ENCODE results near the gene TEAD3. TPM values are rescaled to one million over a fixed set of nuclear protein-coding genes. Genes with fewer than 3 reads are reported as not detected.

The TEAD3 gene
- total RNA-seq, 1 experiment from 2014 or later, result 12.3 TPM

Other genes with a start within 250 kb of the TEAD3 start
- gene ZNF76, start 237.3 kb downstream of the TEAD3 start, total RNA-seq (2014; rRNA removed; shearing (Covaris generic)), result 12.8 and 14.1 TPM in 2 replicates
- not detected in 2 replicates for gene DEF6, start 199.3 kb downstream of the TEAD3 start, total RNA-seq (2014; rRNA removed; shearing (Covaris generic))
- gene PPARD, start 154.5 kb downstream of the TEAD3 start, total RNA-seq (2014; rRNA removed; shearing (Covaris generic)), result 6.0 and 7.2 TPM in 2 replicates
- gene FANCE, start 44.7 kb downstream of the TEAD3 start, total RNA-seq (2014; rRNA removed; shearing (Covaris generic)), result 11.4 and 13.9 TPM in 2 replicates
- 1,014 and 1,151 TPM in 2 replicates for gene RPL10A, start 28.7 kb downstream of the TEAD3 start, total RNA-seq (2014; rRNA removed; shearing (Covaris generic))
- gene TULP1, start 15.8 kb upstream of the TEAD3 start, total RNA-seq (2014; rRNA removed; shearing (Covaris generic)), result not detected in 2 replicates
- gene FKBP5, start 191.8 kb upstream of the TEAD3 start, total RNA-seq (2014; rRNA removed; shearing (Covaris generic)), result 8.3 TPM in 2 replicates
- gene ARMC12, start 240.0 kb upstream of the TEAD3 start, total RNA-seq (2014; rRNA removed; shearing (Covaris generic)), result 0.24 and 0.55 TPM in 2 replicates

All from A172 (cell line).